Adrenal gland (tissue), 12 donors: Measurements from ENCODE around the gene CDKAL1. TPM values are rescaled to one million over a fixed set of nuclear protein-coding genes. Genes with fewer than 3 reads are reported as not detected.

Source experiments
- DNase-seq, 7 donors: peaks; one replicate each; pipeline ENCODE4 v3.0.0-alpha.2; 2019 to 2020
- H3K27ac ChIP-seq, 5 donors: fragments of 200-600 bp; sonication (generic) in 4 of 5; 1 replicate in 3 of 5; 2 replicates in 2 of 5; pipeline versions ENCODE4 v1.5.1 to v1.8.0; 2016 to 2020; ENCODE audit warnings: mild to moderate bottlenecking in 1 of 5
- H3K27me3 ChIP-seq: fragments of 200-600 bp; 2 replicates; pipeline ENCODE4 v1.8.0; 2021
- H3K36me3 ChIP-seq, 2 donors: fragments of 200-600 bp; replicated peaks in 1 of 2; 1 replicate in 1 of 2; 2 replicates in 1 of 2; pipeline versions ENCODE4 v1.5.1 to v1.8.0; 2018 to 2022
- H3K4me1 ChIP-seq, 2 donors: fragments of 200-600 bp; replicated peaks in 1 of 2; 1 replicate in 1 of 2; 2 replicates in 1 of 2; pipeline versions ENCODE4 v1.5.1 to v1.8.0; 2018 to 2021
- H3K4me3 ChIP-seq, 4 donors: fragments of 200-600 bp; sonication (generic) in 3 of 4; one replicate each; pipeline ENCODE4 v1.5.1; 2016 to 2018
- H3K9me3 ChIP-seq, 3 donors: fragments of 200-600 bp; sonication (generic) in 1 of 3; replicated peaks in 1 of 3; 1 replicate in 2 of 3; 2 replicates in 1 of 3; pipeline versions ENCODE4 v1.5.1 to v1.8.0; 2016 to 2021
- CTCF ChIP-seq, 6 experiments: fragments of 450-650 bp in 4 of 6; fragments of 200-600 bp in 2 of 6; sonication (generic) in 1 of 6; IDR thresholded peaks; 1 replicate in 5 of 6; 2 replicates in 1 of 6; pipeline versions ENCODE4 v1.5.1 to v1.8.0; 2016 to 2021; ENCODE audit warnings: antibody characterized with exemption in 6 of 6, mild to moderate bottlenecking in 2 of 6, moderate library complexity in 1 of 6
- POLR2A ChIP-seq, 2 donors: fragments of 450-650 bp; IDR thresholded peaks; one replicate each; pipeline ENCODE4 v1.6.1; 2017; ENCODE audit warnings: antibody characterized with exemption in 2 of 2, mild to moderate bottlenecking in 2 of 2, moderate library complexity in 1 of 2
- WGBS, 4 donors: extraction: QIAGEN DNeasy Blood & Tissue Kit in 2 of 4; methylation state at CpG; one replicate each; pipeline versions ENCODE4 v1.1.5 to v1.1.7; 2013 to 2017; 5-methylcytosine and 5-hydroxymethylcytosine counted together
- intact Hi-C, 2 donors: fragments of 100-400 bp; cut with DNase I; formaldehyde crosslinking; loops; one replicate each; pipeline versions ENCODE4 v1.14.1 to v1.15.0; 2022 to 2023
- polyA plus RNA-seq, 3 donors: library from polyadenylated mRNA; stranded (reverse); fragments of 200-250 nt in 2 of 3; fragments of 350-450 nt in 1 of 3; fragmentation: Illumina TruSeq in 1 of 3; extraction: RNeasy Lipid Tissue Mini Kit (QIAGEN cat#74804) in 1 of 3; gene quantifications; one replicate each; pipeline ENCODE4 v1.2.3, GENCODE V29; 2013 to 2014
- total RNA-seq, 9 donors: library from RNA; depleted of rRNA in 4 of 9; stranded (reverse); fragments of >200 nt in 4 of 9; fragments of 120-200 nt in 1 of 9; fragmentation: NEBNext Ultra II Directional in 1 of 9; extraction: Animal tissue kit (Norgen Biotek cat#: 25700) in 1 of 9; gene quantifications; one replicate each; pipeline versions ENCODE4 v1.1.0 to v1.2.4, GENCODE V29; 2013 to 2023
- donor health status: healthy with polysubstance abuse.
- donor health status: Bipolar disorder and iron deficiency.
- donor health status: DM: yes; HTN: yes; CAD: no.
- donor health status: DM: no; HTN: no; CAD: no.
- donor health status: DM: no; HTN: no; CAD: no.
- donor health status: DM: yes; HTN: yes; CAD: no.

Gene CDKAL1
- total and polyA plus RNA-seq, 12 donors: 3.9 to 21.1 (median 10.6) TPM

GRCh38 chr6:20706939-20707485 is 172.8 kb downstream of the CDKAL1 start:
- no peaks in the 10 kb centered on the region for H3K4me1 ChIP-seq
- 71 to 89% (median 80%) methylated on average over 2 of the region's 2 CpGs for WGBS, 4 donors
- H3K27ac ChIP-seq: no peak overlapping the region
- no peak for TF ChIP-seq CTCF (IDR thresholded peaks at IDR 0.05)
- no peak for TF ChIP-seq POLR2A (IDR thresholded peaks at IDR 0.05)
- intact Hi-C loops: no loop called here
- no peak overlapping the region for H3K4me3 ChIP-seq
- DNase-seq: no peak
- H3K9me3 ChIP-seq: no peaks in the 10 kb centered on the region
- H3K36me3 ChIP-seq: no peaks in the 10 kb centered on the region
- H3K27me3 ChIP-seq: no peaks in the 10 kb centered on the region

GRCh38 chr6:20707870-20708269 is 173.6 kb downstream of the CDKAL1 start:
- TF ChIP-seq POLR2A (IDR thresholded peaks at IDR 0.05) (no peak), CTCF (IDR thresholded peaks at IDR 0.05) (no peak)
- Histone ChIP-seq H3K36me3 (no peaks in the 10 kb centered on the region), H3K4me3 (no peak overlapping the region), H3K27me3 (no peaks in the 10 kb centered on the region), H3K9me3 (no peaks in the 10 kb centered on the region), H3K27ac (no peak overlapping the region), H3K4me1 (no peaks in the 10 kb centered on the region)
- WGBS, 4 donors: 94 to 98% (median 96%) methylated on average over 2 of the region's 2 CpGs
- DNase-seq: no peak
- intact Hi-C loops: no loop called here

DNA sequence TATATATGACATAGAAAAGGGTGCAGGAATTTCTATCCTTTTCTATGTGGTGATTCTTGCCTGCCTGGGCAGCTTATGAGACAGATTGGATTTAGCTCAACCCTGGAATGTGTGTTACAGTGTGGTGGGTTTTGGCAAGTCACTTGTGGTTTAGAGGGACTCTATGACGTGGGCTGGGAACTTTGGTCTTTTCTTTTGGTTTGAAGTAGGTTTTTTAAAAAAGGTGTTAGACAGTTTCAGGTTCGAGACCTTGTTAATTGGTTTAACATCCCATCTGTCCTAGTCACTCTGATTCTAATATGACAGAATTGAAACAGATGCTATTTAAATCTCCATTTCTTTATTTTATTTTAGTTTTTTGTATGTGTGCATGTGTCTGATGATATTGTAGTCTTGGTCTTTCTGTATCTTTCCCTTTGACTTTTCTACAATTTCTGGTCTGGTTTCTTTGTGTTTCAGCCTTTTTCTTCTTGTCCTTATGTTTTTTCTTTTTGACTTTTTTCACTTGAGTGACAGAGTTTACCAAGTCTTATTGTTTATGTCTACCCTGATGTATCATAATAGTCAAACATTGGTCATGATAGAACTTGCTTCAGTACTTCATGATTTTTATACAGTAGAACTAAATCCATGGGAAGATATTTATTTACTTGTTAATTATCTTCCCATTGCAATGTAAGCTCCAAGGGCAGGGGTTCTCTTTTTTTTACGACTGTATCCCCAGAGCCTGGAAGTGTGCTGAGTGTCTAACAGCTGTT is 174.3 kb downstream of the CDKAL1 start:
- Histone ChIP-seq H3K27ac (no peak overlapping the region), H3K4me1 (no peaks in the 10 kb centered on the region), H3K9me3 (no peaks in the 10 kb centered on the region), H3K36me3 (no peaks in the 10 kb centered on the region), H3K4me3 (no peak overlapping the region), H3K27me3 (no peaks in the 10 kb centered on the region)
- no peak for DNase-seq
- intact Hi-C loops: no loop called here
- 92 to 94% (median 93%) methylated on average over 3 of the region's 3 CpGs for WGBS, 4 donors
- TF ChIP-seq CTCF (IDR thresholded peaks at IDR 0.05): no peak
- TF ChIP-seq POLR2A (IDR thresholded peaks at IDR 0.05): no peak

GRCh38 chr6:20709451-20709850 is 175.2 kb downstream of the CDKAL1 start:
- Histone ChIP-seq H3K27me3 (no peaks in the 10 kb centered on the region), H3K36me3 (no peaks in the 10 kb centered on the region), H3K4me1 (no peaks in the 10 kb centered on the region), H3K27ac (no peak overlapping the region), H3K4me3 (no peak overlapping the region), H3K9me3 (no peaks in the 10 kb centered on the region)
- WGBS, 4 donors: 71 to 79% (median 71%) methylated on average over 2 of the region's 2 CpGs
- intact Hi-C loops: no loop called here
- TF ChIP-seq CTCF (IDR thresholded peaks at IDR 0.05): no peak
- TF ChIP-seq POLR2A (IDR thresholded peaks at IDR 0.05): no peak
- DNase-seq: no peak
